Glutamatergic neuron (in vitro differentiated cells): ENCODE results near the gene LRCH3. TPM values are rescaled to one million over a fixed set of nuclear protein-coding genes. Genes with fewer than 3 reads are reported as not detected.

Experiments used
- DNase-seq: peaks from one replicate; pipeline ENCODE4 v3.0.0; 2022
- H3K27ac Mint-ChIP-seq: one replicate; pipeline ENCODE4 v1.8.0; 2020; ENCODE audit warnings: mild to moderate bottlenecking, mixed read lengths, inconsistent platforms; ENCODE audit not compliant: unreplicated experiment
- H3K27me3 Mint-ChIP-seq: one replicate; pipeline ENCODE4 v1.8.0; 2020; ENCODE audit warnings: mild to moderate bottlenecking, moderate library complexity, mixed read lengths, inconsistent platforms; ENCODE audit not compliant: unreplicated experiment
- H3K36me3 Mint-ChIP-seq: one replicate; pipeline ENCODE4 v1.8.0; 2020; ENCODE audit warnings: mild to moderate bottlenecking, mixed read lengths, inconsistent platforms; ENCODE audit not compliant: unreplicated experiment
- H3K4me1 Mint-ChIP-seq: one replicate; pipeline ENCODE4 v1.8.0; 2020; ENCODE audit warnings: mild to moderate bottlenecking, low read depth, mixed read lengths, inconsistent platforms; ENCODE audit not compliant: unreplicated experiment
- H3K4me3 Mint-ChIP-seq: one replicate; pipeline ENCODE4 v1.8.0; 2020; ENCODE audit warnings: mild to moderate bottlenecking, mixed read lengths, inconsistent platforms; ENCODE audit not compliant: unreplicated experiment
- H3K9me3 Mint-ChIP-seq: one replicate; pipeline ENCODE4 v1.8.0; 2020; ENCODE audit warnings: mild to moderate bottlenecking, moderate library complexity, mixed read lengths, inconsistent platforms; ENCODE audit not compliant: unreplicated experiment
- CTCF ChIP-seq: fragments of 200-600 bp; sonication (generic); IDR thresholded peaks from one replicate; pipeline ENCODE4 v1.5.0; 2021; ENCODE audit not compliant: partially characterized antibody, unreplicated experiment
- total RNA-seq: library from RNA; stranded (reverse); fragmentation: NEBNext Ultra II Directional; extraction: Animal tissue kit (Norgen Biotek cat#: 25700); gene quantifications from one replicate; pipeline ENCODE4 v1.2.1, GENCODE V29; 2021; ENCODE audit not compliant: unreplicated experiment

Gene LRCH3
- total RNA-seq, 1 donor from 2014 or later: 79.0 TPM

- Mint-ChIP-seq H3K27ac (peak overlapping the region; percentile 21), H3K9me3 (peaks cover 2% of the 10 kb centered on the region), H3K27me3 (no peaks in the 10 kb centered on the region), H3K4me3 (no peak overlapping the region), H3K36me3 (peaks cover 8% of the 10 kb centered on the region), H3K4me1 (peaks cover 8% of the 10 kb centered on the region)
- no peak for TF ChIP-seq CTCF
- no peak for DNase-seq
Observed at GRCh38 chr3:197811343-197811742, 20.3 kb downstream of the LRCH3 start.

GRCh38 chr3:197814372-197814771 lies 23.3 kb downstream of the LRCH3 start:
- TF ChIP-seq CTCF: no peak
- H3K27me3 Mint-ChIP-seq: no peaks in the 10 kb centered on the region
- H3K9me3 Mint-ChIP-seq: peaks cover 2% of the 10 kb centered on the region
- H3K4me1 Mint-ChIP-seq: peaks cover 6% of the 10 kb centered on the region
- peaks cover 8% of the 10 kb centered on the region for H3K36me3 Mint-ChIP-seq
- no peak overlapping the region for H3K4me3 Mint-ChIP-seq
- DNase-seq: no peak
- H3K27ac Mint-ChIP-seq: no peak overlapping the region

GRCh38 chr3:197820550-197821335 lies 29.7 kb downstream of the LRCH3 start:
- Mint-ChIP-seq H3K27ac (no peak overlapping the region), H3K4me1 (no peaks in the 10 kb centered on the region), H3K9me3 (no peaks in the 10 kb centered on the region), H3K27me3 (peaks cover 2% of the 10 kb centered on the region), H3K4me3 (no peak overlapping the region), H3K36me3 (no peaks in the 10 kb centered on the region)
- TF ChIP-seq CTCF: no peak
- DNase-seq: no peak

GRCh38 chr3:197829397-197830045 lies 38.5 kb downstream of the LRCH3 start:
- DNase-seq: no peak
- Mint-ChIP-seq H3K4me1 (no peaks in the 10 kb centered on the region), H3K4me3 (no peak overlapping the region), H3K27ac (no peak overlapping the region), H3K27me3 (peaks cover 2% of the 10 kb centered on the region), H3K9me3 (no peaks in the 10 kb centered on the region), H3K36me3 (no peaks in the 10 kb centered on the region)
- no peak for TF ChIP-seq CTCF
